BJ (cell line): ENCODE results near the gene AP4S1. TPM values are rescaled to one million over a fixed set of nuclear protein-coding genes. Genes with fewer than 3 reads are reported as not detected.

Experiments used
- CTCF ChIA-PET: fragments of 350-600 bp; formaldehyde crosslinking; extraction: SDS; loops from one replicate; lab custom pipeline; 2021; ENCODE audit warnings: antibody characterized with exemption, inconsistent platforms; lab: Yijun Ruan, JAX
- POLR2A ChIA-PET: fragments of 300-600 bp; sonication (Branson Sonifier 250); formaldehyde crosslinking; extraction: SDS; loops from one replicate; lab custom pipeline; 2021; ENCODE audit warnings: antibody characterized with exemption; lab: Charles Lee
- DNase-seq: peaks from one replicate; pipeline ENCODE4 v3.0.0-alpha.2; 2011; ENCODE audit warnings: low read depth
- H3K27me3 ChIP-seq: 2 replicates; pipeline ENCODE4 v1.6.0; 2011; ENCODE audit warnings: low read length; ENCODE audit not compliant: control insufficient read depth, insufficient read depth
- H3K36me3 ChIP-seq: 2 replicates; pipeline ENCODE4 v1.5.1; 2011; ENCODE audit warnings: low read length; ENCODE audit not compliant: control insufficient read depth, insufficient read depth
- H3K4me3 ChIP-seq: 2 replicates; pipeline ENCODE4 v1.5.1; 2011; ENCODE audit warnings: low read depth, mild to moderate bottlenecking, control low read depth, low read length
- CTCF ChIP-seq: IDR thresholded peaks from 2 replicates; pipeline ENCODE4 v1.5.1; 2011; ENCODE audit warnings: low read depth, mild to moderate bottlenecking, control low read depth, inconsistent platforms, low read length, moderate library complexity; ENCODE audit not compliant: insufficient read depth
- polyA plus RNA-seq: library from polyadenylated mRNA; depleted of rRNA; stranded (reverse); fragments of >200 nt; gene quantifications from 2 replicates; pipeline ENCODE4 v1.2.3, GENCODE V29; 2011

The AP4S1 gene
- polyA plus RNA-seq, 1 experiment = 2.5 TPM

GRCh38 chr14:31125231-31125630 is 99.8 kb downstream of the AP4S1 start:
- Histone ChIP-seq H3K27me3 (no peaks in the 10 kb centered on the region), H3K4me3 (no peak overlapping the region), H3K36me3 (peaks cover 17% of the 10 kb centered on the region)
- no peak for TF ChIP-seq CTCF
- ChIA-PET CTCF (no interaction called here), POLR2A (no interaction called here)
- DNase-seq = no peak

GRCh38 chr14:31126680-31127079 is 101.2 kb downstream of the AP4S1 start:
- CTCF ChIA-PET = interaction anchor here (0.6 to 1.4 kb wide), 3 partner anchors 27 to 1488 kb away, joined by 3 to 5 read pairs (median 3); partner anchors contain the start of gene HECTD1
- H3K36me3 ChIP-seq = peaks cover 14% of the 10 kb centered on the region

GRCh38 chr14:31127690-31128089 is 102.2 kb downstream of the AP4S1 start:
- ChIA-PET CTCF (interaction anchor here (0.8 to 1.0 kb wide), 2 partner anchors 13 to 28 kb away, joined by 3 to 4 read pairs; no protein-coding TSS in a partner anchor), POLR2A (no interaction called here)
- no peak for TF ChIP-seq CTCF
- no peaks in the 10 kb centered on the region for H3K27me3 ChIP-seq
- no peak overlapping the region for H3K4me3 ChIP-seq
- no peak for DNase-seq
- H3K36me3 ChIP-seq = peaks cover 9% of the 10 kb centered on the region

More at GRCh38 chr14:31126680-31127079, 101.2 kb downstream of the AP4S1 start:
- POLR2A ChIA-PET = no interaction called here
- TF ChIP-seq CTCF = no peak
- H3K4me3 ChIP-seq = no peak overlapping the region
- H3K27me3 ChIP-seq = no peaks in the 10 kb centered on the region
- DNase-seq = no peak

GRCh38 chr14:31128601-31129526 is 103.4 kb downstream of the AP4S1 start:
- CTCF ChIA-PET = interaction anchor here (0.5 to 1.2 kb wide), 3 partner anchors 10 to 171 kb away, joined by 3 to 6 read pairs (median 4); no protein-coding TSS in a partner anchor
- Histone ChIP-seq H3K4me3 (no peak overlapping the region), H3K27me3 (no peaks in the 10 kb centered on the region), H3K36me3 (peaks cover 9% of the 10 kb centered on the region)
- POLR2A ChIA-PET = no interaction called here
- no peak for TF ChIP-seq CTCF
- DNase-seq = no peak

GRCh38 chr14:31133133-31133532 is 107.7 kb downstream of the AP4S1 start:
- DNase-seq = no peak
- no peak for TF ChIP-seq CTCF
- no peak overlapping the region for H3K4me3 ChIP-seq
- ChIA-PET POLR2A (no interaction called here), CTCF (no interaction called here)
- peaks cover 11% of the 10 kb centered on the region for H3K36me3 ChIP-seq
- H3K27me3 ChIP-seq = no peaks in the 10 kb centered on the region
